Body of pancreas (tissue), 4 donors: ENCODE results near the gene EVX2. TPM values are rescaled to one million over a fixed set of nuclear protein-coding genes. Genes with fewer than 3 reads are reported as not detected.

Experiments
- ATAC-seq: fragments of 150-250 bp; one replicate; pipeline ENCODE4 v1.9.1; 2016
- DNase-seq, 4 donors: peaks; one replicate each; pipeline ENCODE4 v3.0.0-alpha.2; 2019
- H3K27ac ChIP-seq, 4 donors: fragments of 200-600 bp; sonication (generic); 1 replicate in 3 of 4; 2 replicates in 1 of 4; pipeline versions ENCODE4 v1.5.1 to v1.6.1; 2016 to 2019; ENCODE audit warnings: mild to moderate bottlenecking in 1 of 4, mixed read lengths in 1 of 4, moderate library complexity in 1 of 4
- H3K27me3 ChIP-seq, 2 donors: fragments of 200-600 bp; sonication (generic); one replicate each; pipeline ENCODE4 v1.6.0; 2016; ENCODE audit warnings: mild to moderate bottlenecking in 1 of 2
- H3K36me3 ChIP-seq, 2 donors: fragments of 200-600 bp; sonication (generic); replicated peaks in 1 of 2; 2 replicates each; pipeline ENCODE4 v1.5.1; 2016; ENCODE audit warnings: low read depth in 2 of 2; ENCODE audit not compliant: insufficient read depth in 1 of 2
- H3K4me1 ChIP-seq: fragments of 200-600 bp; sonication (generic); one replicate; pipeline ENCODE4 v1.6.0; 2016
- H3K4me3 ChIP-seq, 2 donors: fragments of 200-600 bp; sonication (generic); 1 replicate in 1 of 2; 2 replicates in 1 of 2; pipeline ENCODE4 v1.5.1; 2016 to 2019
- H3K9me3 ChIP-seq, 3 donors: fragments of 200-600 bp; sonication (generic); 1 replicate in 2 of 3; 2 replicates in 1 of 3; pipeline ENCODE4 v1.5.1; 2016
- CTCF ChIP-seq, 7 experiments: fragments of 450-650 bp in 4 of 7; fragments of 200-600 bp in 3 of 7; sonication (generic) in 3 of 7; IDR thresholded peaks; one replicate each; pipeline ENCODE4 v1.5.1; 2016 to 2019; ENCODE audit warnings: antibody characterized with exemption in 7 of 7
- POLR2A ChIP-seq, 3 donors: fragments of 450-650 bp; IDR thresholded peaks; one replicate each; pipeline ENCODE4 v1.6.1; 2016; ENCODE audit warnings: antibody characterized with exemption in 3 of 3, mild to moderate bottlenecking in 2 of 3
- WGBS, 2 donors: methylation state at CpG; one replicate each; pipeline ENCODE4 v1.1.5; 2017; 5-methylcytosine and 5-hydroxymethylcytosine counted together
- intact Hi-C: fragments of 100-400 bp; cut with DNase I; formaldehyde crosslinking; loops from one replicate; pipeline ENCODE4 v1.15.1; 2023
- total RNA-seq, 2 donors: library from RNA; depleted of rRNA; stranded (reverse); fragments of >200 nt; gene quantifications; one replicate each; pipeline ENCODE4 v1.1.0, GENCODE V29; 2016

The EVX2 gene
- total RNA-seq, 2 donors from 2014 or later: not detected

- intact Hi-C loops: no loop called here
- no peaks in the 10 kb centered on the region for H3K27me3 ChIP-seq
- no peaks in the 10 kb centered on the region for H3K9me3 ChIP-seq
- no peak overlapping the region for H3K27ac ChIP-seq
- no peak overlapping the region for H3K4me3 ChIP-seq
- DNase-seq (no peak), ATAC-seq (no peak)
- H3K36me3 ChIP-seq: no peaks in the 10 kb centered on the region
- 32 to 40% methylated on average over 3 of the region's 3 CpGs for WGBS, 2 donors
- H3K4me1 ChIP-seq: no peaks in the 10 kb centered on the region
- no peak for TF ChIP-seq POLR2A (IDR thresholded peaks at IDR 0.05)
- no peak for TF ChIP-seq CTCF (IDR thresholded peaks at IDR 0.05)
Measured at GRCh38 chr2:176039375-176039774, 44.4 kb downstream of the EVX2 start.

- Histone ChIP-seq H3K27me3 (no peaks in the 10 kb centered on the region), H3K27ac (no peak overlapping the region), H3K4me3 (no peak overlapping the region), H3K4me1 (no peaks in the 10 kb centered on the region), H3K36me3 (no peaks in the 10 kb centered on the region), H3K9me3 (no peaks in the 10 kb centered on the region)
- TF ChIP-seq POLR2A (IDR thresholded peaks at IDR 0.05) (no peak), CTCF (IDR thresholded peaks at IDR 0.05) (no peak)
- 59 to 61% methylated on average over 2 of the region's 2 CpGs for WGBS, 2 donors
- ATAC-seq (no peak), DNase-seq (no peak)
- intact Hi-C loops: no loop called here
Measured at GRCh38 chr2:176038694-176039093, 45.1 kb downstream of the EVX2 start.

- Histone ChIP-seq H3K4me3 (no peak overlapping the region), H3K27me3 (no peaks in the 10 kb centered on the region), H3K36me3 (no peaks in the 10 kb centered on the region), H3K27ac (no peak overlapping the region), H3K4me1 (no peaks in the 10 kb centered on the region), H3K9me3 (no peaks in the 10 kb centered on the region)
- WGBS, 2 donors: 58 to 66% methylated on average over 6 of the region's 6 CpGs
- no peak for ATAC-seq
- no peak for DNase-seq
- intact Hi-C loops: no loop called here
- TF ChIP-seq POLR2A (IDR thresholded peaks at IDR 0.05): no peak
- no peak for TF ChIP-seq CTCF (IDR thresholded peaks at IDR 0.05)
Measured at GRCh38 chr2:176035013-176035691, 48.6 kb downstream of the EVX2 start.

GRCh38 chr2:176027806-176028205, 56.0 kb downstream of the EVX2 start:
- no peaks in the 10 kb centered on the region for H3K4me1 ChIP-seq
- no peaks in the 10 kb centered on the region for H3K27me3 ChIP-seq
- no peak overlapping the region for H3K4me3 ChIP-seq
- DNase-seq (no peak), ATAC-seq (no peak)
- H3K36me3 ChIP-seq: no peaks in the 10 kb centered on the region
- intact Hi-C loops: no loop called here
- H3K9me3 ChIP-seq: no peaks in the 10 kb centered on the region
- no peak overlapping the region for H3K27ac ChIP-seq
- 58 to 60% methylated on average over 2 of the region's 2 CpGs for WGBS, 2 donors
- TF ChIP-seq CTCF (IDR thresholded peaks at IDR 0.05) (no peak), POLR2A (IDR thresholded peaks at IDR 0.05) (no peak)

Other genes with a start within 250 kb of the EVX2 start
- gene LNPK, start 81.7 kb downstream of the EVX2 start, total RNA-seq: 10 to 100 TPM in 1 of 2 donors, 1 to 10 TPM in 1; 6.6 to 10.6 TPM
- gene HOXD13, start 8.8 kb upstream of the EVX2 start, total RNA-seq: not detected
- not detected for gene HOXD12, start 15.8 kb upstream of the EVX2 start, total RNA-seq
- not detected for gene HOXD11, start 23.3 kb upstream of the EVX2 start, total RNA-seq
- under 1 TPM in 1 of 2 donors, not detected in 1; 0.26 TPM for gene HOXD10, start 32.8 kb upstream of the EVX2 start, total RNA-seq
- gene HOXD9, start 38.8 kb upstream of the EVX2 start, total RNA-seq: 1 to 10 TPM in 1 of 2 donors, under 1 TPM in 1; 0.33 to 1.6 TPM
- gene HOXD8, start 45.7 kb upstream of the EVX2 start, total RNA-seq: 1 to 10 TPM; 2.6 to 3.1 TPM
- gene HOXD4, start 67.6 kb upstream of the EVX2 start, total RNA-seq: under 1 TPM in 1 of 2 donors, not detected in 1; 0.78 TPM
- under 1 TPM in 1 of 2 donors, not detected in 1; 0.26 TPM for gene HOXD3, start 73.3 kb upstream of the EVX2 start, total RNA-seq
- under 1 TPM in 1 of 2 donors, not detected in 1; 0.26 TPM for gene HOXD1, start 104.7 kb upstream of the EVX2 start, total RNA-seq
- 10 to 100 TPM in 1 of 2 donors, 1 to 10 TPM in 1; 6.6 to 15.6 TPM for gene MTX2, start 185.5 kb upstream of the EVX2 start, total RNA-seq